ENCODE measurements around the gene FBXO27. TPM values are rescaled to one million over a fixed set of nuclear protein-coding genes. Genes with fewer than 3 reads are reported as not detected.
A peak's percentile ranks its signal among the peaks of the same experiment; 100 is the strongest.

The FBXO27 gene
- total RNA-seq: 10 to 100 TPM in 2 of 4 donors, 1 to 10 TPM in 2; 5.7 to 14.0 (median 8.3) TPM

GRCh38 chr19:39032063-39032918, at the start of gene FBXO27:
Gene FBXO27 (minus strand): TSS chr19:39032549. CDS start chr19:39032227, 322 bp downstream.
- TF ChIP-seq POLR2A (IDR thresholded peaks at IDR 0.05) (no peak), CTCF (IDR thresholded peaks at IDR 0.05) (no peak)
- intact Hi-C loops (cut with DNase I): no loop called here
- no peak for DNase-seq
- H3K4me3 ChIP-seq: peak within 1 kb of the TSS; percentile 60 to 82 (median 74)
- H3K36me3 ChIP-seq: peaks cover 0 to 15% (median 0%) of the 10 kb centered on the region in 3 donors
- H3K9me3 ChIP-seq: no peaks in the 10 kb centered on the region
- peak within 1 kb of the TSS; percentile 84 to 97 (median 94) for H3K27ac ChIP-seq
- WGBS, 2 donors: 7 to 16% methylated on average over 18 to 32 of the region's 66 CpGs
- H3K27me3 ChIP-seq: peaks cover 0 to 20% (median 0%) of the 10 kb centered on the region in 4 donors
- H3K4me1 ChIP-seq: peaks cover 18 to 41% (median 19%) of the 10 kb centered on the region in 3 donors

GRCh38 chr19:39080431-39080830, 48.1 kb upstream of the FBXO27 start:
- H3K36me3 ChIP-seq: no peaks in the 10 kb centered on the region
- DNase-seq: no peak
- H3K27me3 ChIP-seq: peaks cover 0 to 84% (median 8%) of the 10 kb centered on the region in 4 donors
- intact Hi-C loops (cut with DNase I): no loop called here
- H3K4me1 ChIP-seq: peaks cover 5 to 22% (median 13%) of the 10 kb centered on the region in 3 donors
- H3K9me3 ChIP-seq: no peaks in the 10 kb centered on the region
- no peak overlapping the region for H3K27ac ChIP-seq
- WGBS, 2 donors: 33 to 40% methylated on average over 3 of the region's 3 CpGs
- no peak for TF ChIP-seq POLR2A (IDR thresholded peaks at IDR 0.05)
- no peak overlapping the region for H3K4me3 ChIP-seq

- TF ChIP-seq POLR2A (IDR thresholded peaks at IDR 0.05) (no peak), CTCF (IDR thresholded peaks at IDR 0.05) (no peak)
- Histone ChIP-seq H3K27ac (peak overlapping the region in 1 of 4 donors; percentile 12), H3K4me1 (peaks cover 0 to 13% (median 5%) of the 10 kb centered on the region in 3 donors), H3K4me3 (no peak overlapping the region), H3K27me3 (peaks cover 0 to 66% (median 5%) of the 10 kb centered on the region in 4 donors), H3K36me3 (no peaks in the 10 kb centered on the region), H3K9me3 (no peaks in the 10 kb centered on the region)
- WGBS, 2 donors: 31 to 45% methylated on average over 7 of the region's 7 CpGs
- intact Hi-C loops (cut with DNase I): no loop called here
- no peak for DNase-seq
These were observed 46.3 kb upstream of the FBXO27 start for GRCh38 chr19:39078436-39079200.

- Histone ChIP-seq H3K4me1 (peaks cover 0 to under 1% (median 0%) of the 10 kb centered on the region in 3 donors), H3K36me3 (no peaks in the 10 kb centered on the region), H3K4me3 (no peak overlapping the region), H3K9me3 (no peaks in the 10 kb centered on the region), H3K27ac (no peak overlapping the region), H3K27me3 (peaks cover 0 to 53% (median 4%) of the 10 kb centered on the region in 4 donors)
- WGBS, 2 donors: 88 to 90% methylated on average over 10 to 11 of the region's 11 CpGs
- DNase-seq: no peak
- TF ChIP-seq CTCF (IDR thresholded peaks at IDR 0.05) (no peak), POLR2A (IDR thresholded peaks at IDR 0.05) (no peak)
- intact Hi-C loops (cut with DNase I): no loop called here
These were observed 45.0 kb upstream of the FBXO27 start for GRCh38 chr19:39077323-39077722.

GRCh38 chr19:39074942-39075341, 42.6 kb upstream of the FBXO27 start:
- Histone ChIP-seq H3K4me1 (no peaks in the 10 kb centered on the region), H3K4me3 (no peak overlapping the region), H3K27me3 (peaks cover 0 to 30% (median 0%) of the 10 kb centered on the region in 4 donors), H3K27ac (no peak overlapping the region), H3K36me3 (no peaks in the 10 kb centered on the region), H3K9me3 (no peaks in the 10 kb centered on the region)
- DNase-seq: no peak
- 84 to 94% methylated on average over 6 of the region's 6 CpGs for WGBS, 2 donors
- TF ChIP-seq CTCF (IDR thresholded peaks at IDR 0.05) (no peak), POLR2A (IDR thresholded peaks at IDR 0.05) (no peak)
- intact Hi-C loops (cut with DNase I): no loop called here
